ENCODE results near the gene SCAPER.

DNA sequence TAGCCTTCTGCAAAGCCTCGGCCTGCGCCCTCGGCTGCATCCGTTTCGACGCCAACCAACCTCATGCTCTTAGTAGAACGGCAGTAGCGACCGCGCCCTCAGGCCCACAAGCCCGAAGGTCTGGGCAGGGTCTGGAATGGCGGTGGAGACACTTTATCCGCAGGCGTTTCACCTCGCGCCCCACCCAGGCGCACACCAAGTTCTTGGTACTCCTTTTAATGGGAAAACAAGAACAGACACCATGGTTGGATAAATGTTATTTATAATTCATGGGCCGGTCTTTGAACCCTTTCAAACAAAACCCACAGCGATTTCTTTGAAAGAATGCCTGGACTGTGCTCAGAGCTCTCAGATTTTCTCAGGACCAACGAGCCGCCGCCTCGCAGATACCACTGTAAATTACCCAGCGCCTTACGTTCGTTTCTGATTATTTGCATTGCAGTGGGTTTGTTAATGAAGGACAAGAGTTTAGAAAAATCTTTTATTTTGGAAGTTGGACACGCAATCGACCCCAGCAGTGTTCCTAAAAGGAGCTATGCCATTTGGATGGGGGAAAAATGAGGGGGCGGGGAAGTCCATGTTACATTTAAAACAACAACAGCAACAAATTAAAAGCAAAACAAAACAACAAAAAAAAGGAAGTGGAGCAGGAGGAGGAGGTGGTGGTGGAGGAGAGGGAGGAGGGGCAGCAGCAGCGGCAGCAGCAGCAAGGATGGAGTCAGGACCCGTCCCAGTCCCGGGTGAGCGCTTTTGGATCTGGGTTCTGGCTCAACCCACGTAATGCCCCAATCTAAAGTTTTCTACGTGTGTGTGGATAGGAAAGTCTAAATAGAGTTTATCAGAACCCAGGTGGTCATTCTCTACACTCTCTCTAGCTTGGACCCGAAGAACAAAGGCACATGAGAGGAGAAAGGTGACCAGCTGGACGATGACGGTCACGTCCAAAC, 569.6 kb downstream of the SCAPER start:
- TF ChIP-seq, protein P1, sequence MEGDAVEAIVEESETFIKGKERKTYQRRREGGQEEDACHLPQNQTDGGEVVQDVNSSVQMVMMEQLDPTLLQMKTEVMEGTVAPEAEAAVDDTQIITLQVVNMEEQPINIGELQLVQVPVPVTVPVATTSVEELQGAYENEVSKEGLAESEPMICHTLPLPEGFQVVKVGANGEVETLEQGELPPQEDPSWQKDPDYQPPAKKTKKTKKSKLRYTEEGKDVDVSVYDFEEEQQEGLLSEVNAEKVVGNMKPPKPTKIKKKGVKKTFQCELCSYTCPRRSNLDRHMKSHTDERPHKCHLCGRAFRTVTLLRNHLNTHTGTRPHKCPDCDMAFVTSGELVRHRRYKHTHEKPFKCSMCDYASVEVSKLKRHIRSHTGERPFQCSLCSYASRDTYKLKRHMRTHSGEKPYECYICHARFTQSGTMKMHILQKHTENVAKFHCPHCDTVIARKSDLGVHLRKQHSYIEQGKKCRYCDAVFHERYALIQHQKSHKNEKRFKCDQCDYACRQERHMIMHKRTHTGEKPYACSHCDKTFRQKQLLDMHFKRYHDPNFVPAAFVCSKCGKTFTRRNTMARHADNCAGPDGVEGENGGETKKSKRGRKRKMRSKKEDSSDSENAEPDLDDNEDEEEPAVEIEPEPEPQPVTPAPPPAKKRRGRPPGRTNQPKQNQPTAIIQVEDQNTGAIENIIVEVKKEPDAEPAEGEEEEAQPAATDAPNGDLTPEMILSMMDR (IDR thresholded peaks at IDR 0.05), result no peak
- no peak for TF ChIP-seq TCF7L2 (IDR thresholded peaks at IDR 0.05; ENCODE audit: low read depth, low read length)
